GM20000 (cell line): ENCODE measurements around the gene CD3G.

Source experiments
- DNase-seq: peaks from one replicate; pipeline ENCODE4 v3.0.0; 2012; ENCODE audit warnings: low spot score
- CTCF ChIP-seq: IDR thresholded peaks from 2 replicates; pipeline ENCODE4 v1.5.1; 2012; ENCODE audit warnings: mild to moderate bottlenecking, control low read depth; ENCODE audit errors: extremely low read depth, missing control alignments

The CD3G gene

GRCh38 chr11:118328745-118329144, 15.4 kb upstream of the CD3G start:
- DNase-seq = no peak
- no peak for TF ChIP-seq CTCF

- no peak for TF ChIP-seq CTCF
- no peak for DNase-seq
These were observed 9.4 kb upstream of the CD3G start for GRCh38 chr11:118334745-118335144.

- DNase-seq = peak; percentile 77
- TF ChIP-seq CTCF = no peak
These were observed 5.5 kb upstream of the CD3G start for GRCh38 chr11:118338637-118339061.

GRCh38 chr11:118339281-118339961, 4.7 kb upstream of the CD3G start:
- no peak for TF ChIP-seq CTCF
- DNase-seq = no peak

GRCh38 chr11:118340449-118340848, 3.7 kb upstream of the CD3G start:
- no peak for DNase-seq

GRCh38 chr11:118341261-118341660, 2.9 kb upstream of the CD3G start:
- TF ChIP-seq CTCF = no peak
- no peak for DNase-seq

More at GRCh38 chr11:118340449-118340848, 3.7 kb upstream of the CD3G start:
- TF ChIP-seq CTCF = no peak

- DNase-seq = no peak
- no peak for TF ChIP-seq CTCF
These were observed 2.2 kb upstream of the CD3G start for GRCh38 chr11:118341815-118342489.
